ENCODE results near the gene C19orf38.
"Not testable (repeated sequence)": the region's sequence is repeated elsewhere in the genome, so short reads cannot be mapped to it uniquely, and the experiment has no call there.

The C19orf38 gene

DNA sequence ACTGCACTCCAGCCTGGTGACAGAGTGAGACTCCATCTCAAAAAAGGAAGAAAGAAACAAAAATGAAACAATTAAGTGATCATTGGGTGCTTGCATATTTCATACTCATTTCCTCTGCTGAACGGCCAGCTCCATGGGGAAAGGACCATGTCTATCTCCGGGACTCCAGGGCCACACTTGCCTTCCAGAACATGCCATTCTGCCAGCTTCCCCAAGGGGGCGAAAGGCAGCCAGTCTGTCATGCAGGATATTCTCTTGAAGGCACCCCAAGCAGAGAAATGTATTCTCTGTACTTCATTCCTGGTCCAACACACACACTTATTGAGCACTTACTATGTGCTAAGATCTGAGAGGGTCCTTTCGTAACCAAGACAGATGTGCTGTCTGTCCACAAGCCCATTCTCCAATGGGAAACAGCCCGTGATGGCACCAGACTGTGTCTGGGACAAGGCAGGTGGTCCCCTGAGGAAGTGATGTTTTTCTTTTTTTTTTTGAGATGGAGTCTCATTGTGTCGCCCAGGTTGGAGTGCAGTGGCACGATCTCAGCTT lies 13.0 kb downstream of the C19orf38 start:
- H3K4me3 ChIP-seq (replicated peaks; ENCODE audit: low read depth, low read length): no peak overlapping the region
- TF ChIP-seq CTCF (IDR thresholded peaks at IDR 0.05; ENCODE audit: low read depth, low read length, missing control alignments): peak; percentile 52
- DNase-seq (ENCODE audit: extremely low read depth, low read depth): no peak

- no peak for DNase-seq (ENCODE audit: extremely low read depth, low read depth)
- TF ChIP-seq CTCF (IDR thresholded peaks at IDR 0.05; ENCODE audit: low read depth, low read length, missing control alignments): no peak
- H3K4me3 ChIP-seq (replicated peaks; ENCODE audit: low read depth, low read length): no peak overlapping the region
Measured at GRCh38 chr19:10862561-10863106, 14.4 kb downstream of the C19orf38 start.

DNA sequence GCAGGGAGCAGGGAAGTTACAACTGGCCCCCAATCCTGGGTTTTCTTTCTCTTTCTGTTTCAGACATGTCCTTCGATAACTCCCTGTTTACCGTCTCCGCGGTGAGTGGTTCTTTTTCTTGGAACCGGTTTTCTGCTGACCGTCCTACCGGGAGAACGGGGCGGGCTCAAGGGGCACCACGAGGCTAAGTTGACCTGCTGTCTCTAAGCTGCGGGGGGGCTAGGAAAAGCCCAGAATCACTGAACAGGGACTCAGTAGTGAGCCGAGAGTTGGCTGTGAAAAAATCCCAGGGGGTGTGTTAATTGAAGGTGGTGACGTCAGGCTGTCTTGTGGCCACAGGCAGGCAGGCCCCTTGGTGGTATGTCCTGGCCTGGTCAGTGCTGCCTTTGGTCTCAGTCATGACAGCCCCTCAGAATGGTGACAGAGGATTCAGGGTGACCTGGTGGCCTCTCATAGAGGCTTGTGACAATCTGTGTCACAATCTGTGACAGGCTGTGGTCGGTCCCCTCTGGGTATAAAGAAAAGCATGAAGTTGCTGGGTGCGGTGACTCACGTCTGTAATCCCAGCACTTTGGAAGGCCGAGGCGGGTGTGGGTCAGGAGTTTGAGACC lies 15.0 kb downstream of the C19orf38 start:
- no peak overlapping the region for H3K4me3 ChIP-seq (replicated peaks; ENCODE audit: low read depth, low read length)
- DNase-seq (ENCODE audit: extremely low read depth, low read depth): no peak
- no peak for TF ChIP-seq CTCF (IDR thresholded peaks at IDR 0.05; ENCODE audit: low read depth, low read length, missing control alignments)

DNA sequence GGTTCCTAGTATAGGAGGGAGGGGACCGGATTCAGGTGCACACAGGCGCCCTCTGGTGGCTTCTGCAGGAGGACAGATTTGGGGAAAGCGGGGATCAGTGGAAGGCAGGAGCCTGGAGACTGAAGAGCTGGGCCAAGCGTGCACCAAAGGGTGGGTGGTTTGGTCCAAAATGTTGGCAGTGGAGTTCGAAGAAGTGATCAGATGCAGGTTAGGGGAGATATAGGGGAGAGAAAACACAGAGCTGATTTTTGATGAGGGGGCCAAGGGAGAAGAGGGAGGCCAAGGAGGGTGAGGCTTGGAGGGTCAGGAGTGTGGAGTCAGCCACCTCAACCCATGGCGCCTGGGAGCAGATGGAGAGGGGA lies 16.3 kb downstream of the C19orf38 start:
- peak; percentile 98 for TF ChIP-seq CTCF (IDR thresholded peaks at IDR 0.05; ENCODE audit: low read depth, low read length, missing control alignments)
- no peak for DNase-seq (ENCODE audit: extremely low read depth, low read depth)
- no peak overlapping the region for H3K4me3 ChIP-seq (replicated peaks; ENCODE audit: low read depth, low read length)

- no peak for TF ChIP-seq CTCF (IDR thresholded peaks at IDR 0.05; ENCODE audit: low read depth, low read length, missing control alignments)
Measured at GRCh38 chr19:10866495-10866894, 18.3 kb downstream of the C19orf38 start.

GRCh38 chr19:10868872-10869547 lies 20.8 kb downstream of the C19orf38 start:
- no peak for TF ChIP-seq CTCF (IDR thresholded peaks at IDR 0.05; ENCODE audit: low read depth, low read length, missing control alignments)
- H3K4me3 ChIP-seq (replicated peaks; ENCODE audit: low read depth, low read length): no peak overlapping the region
- DNase-seq (ENCODE audit: extremely low read depth, low read depth): no peak

More at GRCh38 chr19:10866495-10866894, 18.3 kb downstream of the C19orf38 start:
- DNase-seq (ENCODE audit: extremely low read depth, low read depth): no peak
- no peak overlapping the region for H3K4me3 ChIP-seq (replicated peaks; ENCODE audit: low read depth, low read length)

- not testable (repeated sequence) for DNase-seq (ENCODE audit: extremely low read depth, low read depth); H3K4me3 ChIP-seq (replicated peaks; ENCODE audit: low read depth, low read length)
Measured at GRCh38 chr19:10869872-10870311, 21.7 kb downstream of the C19orf38 start.
